Heart left ventricle (tissue), 13 donors: ENCODE results near the gene PRDM11.

Experiments used
- POLR2A ChIP-seq, 2 donors: fragments of 450-650 bp; IDR thresholded peaks; one replicate each; pipeline ENCODE4 v1.6.1; 2017; ENCODE audit warnings: antibody characterized with exemption in 2 of 2, mild to moderate bottlenecking in 2 of 2, moderate library complexity in 2 of 2
- TF ChIP-seq, protein P1 (sequence below), 12 donors: fragments of 200-600 bp; sonication (generic) in 4 of 12; IDR thresholded peaks; one replicate each; pipeline versions ENCODE4 v1.5.0 to v1.8.0; 2018 to 2022; ENCODE audit warnings: antibody characterized with exemption in 12 of 12, mild to moderate bottlenecking in 5 of 12
- donor health status: ischemic (EF 13 %, LVEDD 7.1; RV severe dilation, severe dysfunction).
- donor health status: DM: no; HTN: yes; CAD: no.
- donor health status: DM: no; HTN: no; CAD: no.
- donor health status: ischemic (EF 25% LVEDD 6.9; RV normal size, moderate dysfunction).
- donor health status: ischemic (EF 25% LVEDD 5.7; RV mildly dilated, moderate dysfunction).
- donor health status: ischemic (EF 35%, LVEDD 5.7; RV mildly dilated, moderate dysfunction).
- donor health status: nonischemic (EF 11% LVEDD 7.7; RV severe dilation, severe dysfunction).
- donor health status: DM: yes; HTN: yes; CAD: no.
- donor health status: PGD.
- donor health status: ischemic (EF 29% LVEDD 5.4; RV normal size, mild dysfunction).
- donor health status: nonischemic (EF 23%, LVEDD 6.1; RV moderate dilation, normal function).

DNA sequence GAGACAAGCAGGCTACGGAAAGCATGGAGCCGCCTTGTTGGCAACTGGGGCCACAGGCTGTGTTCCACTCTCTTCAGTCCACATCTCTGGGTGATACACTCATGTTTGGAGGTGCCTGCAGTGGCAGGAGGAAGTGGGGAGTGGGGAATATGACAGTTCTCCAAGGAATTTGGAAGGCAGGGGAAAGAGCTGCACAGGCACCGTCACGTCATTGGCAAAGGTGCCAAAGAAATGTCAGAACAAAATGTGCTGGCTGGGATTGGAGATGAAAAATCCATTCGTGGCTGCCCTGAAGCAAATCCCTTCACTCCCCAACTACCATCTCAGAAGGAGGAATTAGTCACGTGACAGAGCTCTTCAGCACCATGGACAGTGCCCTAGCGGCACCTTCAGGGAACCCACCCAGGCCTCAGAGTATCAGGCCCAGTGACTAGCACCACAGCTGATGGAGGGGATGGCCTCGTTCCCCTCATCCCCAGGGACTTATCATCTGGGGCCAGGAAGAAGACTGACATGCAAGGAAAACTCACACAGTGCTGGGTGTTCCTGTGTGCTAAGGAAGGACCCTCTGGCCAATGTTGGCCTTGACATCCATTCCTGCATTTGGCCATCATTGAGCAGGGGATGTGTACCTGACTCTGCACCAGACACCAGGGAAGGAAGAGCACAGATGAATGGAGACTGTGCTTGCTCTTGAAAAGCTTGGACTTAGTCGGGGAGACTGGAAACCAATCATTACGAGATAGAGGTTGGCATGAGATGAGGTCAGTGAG is 48.5 kb upstream of the PRDM11 start:
- TF ChIP-seq, protein P1, sequence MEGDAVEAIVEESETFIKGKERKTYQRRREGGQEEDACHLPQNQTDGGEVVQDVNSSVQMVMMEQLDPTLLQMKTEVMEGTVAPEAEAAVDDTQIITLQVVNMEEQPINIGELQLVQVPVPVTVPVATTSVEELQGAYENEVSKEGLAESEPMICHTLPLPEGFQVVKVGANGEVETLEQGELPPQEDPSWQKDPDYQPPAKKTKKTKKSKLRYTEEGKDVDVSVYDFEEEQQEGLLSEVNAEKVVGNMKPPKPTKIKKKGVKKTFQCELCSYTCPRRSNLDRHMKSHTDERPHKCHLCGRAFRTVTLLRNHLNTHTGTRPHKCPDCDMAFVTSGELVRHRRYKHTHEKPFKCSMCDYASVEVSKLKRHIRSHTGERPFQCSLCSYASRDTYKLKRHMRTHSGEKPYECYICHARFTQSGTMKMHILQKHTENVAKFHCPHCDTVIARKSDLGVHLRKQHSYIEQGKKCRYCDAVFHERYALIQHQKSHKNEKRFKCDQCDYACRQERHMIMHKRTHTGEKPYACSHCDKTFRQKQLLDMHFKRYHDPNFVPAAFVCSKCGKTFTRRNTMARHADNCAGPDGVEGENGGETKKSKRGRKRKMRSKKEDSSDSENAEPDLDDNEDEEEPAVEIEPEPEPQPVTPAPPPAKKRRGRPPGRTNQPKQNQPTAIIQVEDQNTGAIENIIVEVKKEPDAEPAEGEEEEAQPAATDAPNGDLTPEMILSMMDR (IDR thresholded peaks at IDR 0.05): peak in 1 of 12 donors; percentile 5
- TF ChIP-seq POLR2A (IDR thresholded peaks at IDR 0.05): no peak
